ENCODE measurements around the gene FBH1.
"Not testable (repeated sequence)": the region's sequence is repeated elsewhere in the genome, so short reads cannot be mapped to it uniquely, and the experiment has no call there.

Gene FBH1

DNA sequence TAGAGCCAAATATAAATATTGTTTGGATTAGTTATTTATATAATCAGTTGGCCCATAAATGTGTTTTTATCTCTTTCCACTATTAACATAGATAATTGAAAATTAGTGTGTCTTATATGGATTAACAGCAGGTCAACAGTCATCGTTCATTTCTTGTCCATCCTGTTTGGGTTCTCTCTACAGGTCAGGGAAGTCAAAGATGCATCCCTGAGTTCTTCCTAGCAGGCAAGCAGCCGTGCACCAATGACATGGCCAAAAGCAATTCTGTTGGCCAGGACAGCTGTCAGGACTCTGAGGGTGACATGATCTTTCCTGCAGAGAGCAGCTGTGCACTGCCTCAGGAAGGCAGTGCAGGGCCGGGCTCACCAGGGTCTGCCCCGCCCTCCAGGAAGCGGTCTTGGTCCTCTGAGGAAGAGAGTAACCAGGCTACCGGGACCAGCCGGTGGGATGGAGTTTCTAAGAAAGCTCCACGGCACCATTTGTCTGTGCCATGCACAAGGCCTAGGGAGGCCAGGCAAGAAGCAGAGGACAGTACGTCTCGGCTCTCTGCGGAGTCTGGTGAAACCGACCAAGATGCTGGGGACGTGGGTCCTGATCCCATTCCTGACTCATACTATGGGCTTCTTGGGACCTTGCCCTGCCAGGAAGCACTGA is 15.9 kb downstream of the FBH1 start:
- no peak overlapping the region for H3K27ac ChIP-seq (ENCODE audit: low read length, poor library complexity, severe bottlenecking)
- H3K36me3 ChIP-seq (ENCODE audit: control insufficient read depth in 1 of 2, insufficient read depth in 2 of 2, low read depth in 1 of 2, low read length in 2 of 2), result peaks cover 32 to 60% of the 10 kb centered on the region in 2 experiments
- WGBS, result 98% methylated on average over 13 of the region's 13 CpGs
- H3K4me1 ChIP-seq (ENCODE audit: control insufficient read depth, insufficient read depth, low read depth, low read length), result no peaks in the 10 kb centered on the region
- no peak overlapping the region for H2BK12ac ChIP-seq (ENCODE audit: low read length in 2 of 2)
- H2BK120ac ChIP-seq (ENCODE audit: low read depth, low read length), result no peak overlapping the region
- no peak overlapping the region for H3K9ac ChIP-seq (ENCODE audit: low read length)
- H2BK5ac ChIP-seq (ENCODE audit: low read depth, low read length, poor library complexity, severe bottlenecking), result no peak overlapping the region
- H3K27me3 ChIP-seq (ENCODE audit: control insufficient read depth in 1 of 2, insufficient read depth in 1 of 2, low read length in 2 of 2), result no peaks in the 10 kb centered on the region
- H2AFZ ChIP-seq (ENCODE audit: low read depth, low read length), result no peak overlapping the region
- no peak overlapping the region for H3K4me2 ChIP-seq (ENCODE audit: low read length, poor library complexity, severe bottlenecking)
- H3K23ac ChIP-seq (ENCODE audit: low read length in 2 of 2), result no peak overlapping the region
- peaks cover 30% of the 10 kb centered on the region for H3K79me1 ChIP-seq (replicated peaks; ENCODE audit: low read length, poor library complexity, severe bottlenecking)
- H3K14ac ChIP-seq (ENCODE audit: low read length in 2 of 2), result no peak overlapping the region
- H4K8ac ChIP-seq (ENCODE audit: low read length), result no peak overlapping the region
- no peak overlapping the region for H2AK5ac ChIP-seq (ENCODE audit: low read length, severe bottlenecking)
- no peaks in the 10 kb centered on the region for H3K9me3 ChIP-seq (ENCODE audit: control insufficient read depth, low read length)
- no peak for DNase-seq
- H3K18ac ChIP-seq (ENCODE audit: low read depth in 1 of 2, low read length in 2 of 2), result no peak overlapping the region
- no peak overlapping the region for H3K4ac ChIP-seq (ENCODE audit: low read depth in 1 of 2, low read length in 2 of 2)
- H3K4me3 ChIP-seq (ENCODE audit: insufficient read depth in 1 of 2, low read depth in 1 of 2, low read length in 2 of 2), result no peak overlapping the region
- no peak overlapping the region for H4K91ac ChIP-seq (ENCODE audit: low read length)
- no peak overlapping the region for H2BK15ac ChIP-seq (ENCODE audit: low read depth, poor library complexity, severe bottlenecking)

DNA sequence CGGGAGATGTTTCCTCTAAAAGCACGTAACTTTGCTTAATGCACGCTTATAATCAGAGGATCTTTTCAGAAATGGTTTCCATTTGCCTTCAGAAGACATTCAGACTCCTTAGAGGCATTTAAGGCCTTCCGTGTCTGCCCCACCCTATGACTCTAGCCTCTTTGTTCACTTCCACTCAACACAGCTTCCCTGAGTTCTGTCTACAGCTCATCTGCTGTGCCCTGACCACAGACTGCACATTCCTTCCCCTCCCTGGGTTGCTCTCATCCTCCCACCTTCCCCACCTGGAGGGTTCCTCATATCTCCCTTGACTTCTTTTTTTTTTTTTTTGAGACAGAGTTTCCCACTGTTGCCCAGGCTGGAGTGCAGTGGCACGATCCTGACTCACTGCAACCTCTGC is 16.6 kb downstream of the FBH1 start:
- H2BK12ac ChIP-seq (ENCODE audit: low read length in 2 of 2), result no peak overlapping the region
- H3K18ac ChIP-seq (ENCODE audit: low read depth in 1 of 2, low read length in 2 of 2), result no peak overlapping the region
- H3K79me1 ChIP-seq (replicated peaks; ENCODE audit: low read length, poor library complexity, severe bottlenecking), result peaks cover 36% of the 10 kb centered on the region
- no peaks in the 10 kb centered on the region for H3K4me1 ChIP-seq (ENCODE audit: control insufficient read depth, insufficient read depth, low read depth, low read length)
- H2BK120ac ChIP-seq (ENCODE audit: low read depth, low read length), result no peak overlapping the region
- 88% methylated on average over 5 of the region's 5 CpGs for WGBS
- no peaks in the 10 kb centered on the region for H3K27me3 ChIP-seq (ENCODE audit: control insufficient read depth in 1 of 2, insufficient read depth in 1 of 2, low read length in 2 of 2)
- H4K8ac ChIP-seq (ENCODE audit: low read length), result no peak overlapping the region
- no peak overlapping the region for H4K91ac ChIP-seq (ENCODE audit: low read length)
- no peak overlapping the region for H2BK15ac ChIP-seq (ENCODE audit: low read depth, poor library complexity, severe bottlenecking)
- no peak overlapping the region for H3K4me3 ChIP-seq (ENCODE audit: insufficient read depth in 1 of 2, low read depth in 1 of 2, low read length in 2 of 2)
- no peaks in the 10 kb centered on the region for H3K9me3 ChIP-seq (ENCODE audit: control insufficient read depth, low read length)
- no peak overlapping the region for H3K14ac ChIP-seq (ENCODE audit: low read length in 2 of 2)
- H3K23ac ChIP-seq (ENCODE audit: low read length in 2 of 2), result no peak overlapping the region
- H3K4ac ChIP-seq (ENCODE audit: low read depth in 1 of 2, low read length in 2 of 2), result no peak overlapping the region
- no peak overlapping the region for H3K4me2 ChIP-seq (ENCODE audit: low read length, poor library complexity, severe bottlenecking)
- no peak overlapping the region for H3K9ac ChIP-seq (ENCODE audit: low read length)
- no peak overlapping the region for H2BK5ac ChIP-seq (ENCODE audit: low read depth, low read length, poor library complexity, severe bottlenecking)
- H2AFZ ChIP-seq (ENCODE audit: low read depth, low read length), result no peak overlapping the region
- DNase-seq, result no peak
- no peak overlapping the region for H2AK5ac ChIP-seq (ENCODE audit: low read length, severe bottlenecking)
- H3K27ac ChIP-seq (ENCODE audit: low read length, poor library complexity, severe bottlenecking), result no peak overlapping the region
- peaks cover 39 to 67% of the 10 kb centered on the region in 2 experiments for H3K36me3 ChIP-seq (ENCODE audit: control insufficient read depth in 1 of 2, insufficient read depth in 2 of 2, low read depth in 1 of 2, low read length in 2 of 2)

DNA sequence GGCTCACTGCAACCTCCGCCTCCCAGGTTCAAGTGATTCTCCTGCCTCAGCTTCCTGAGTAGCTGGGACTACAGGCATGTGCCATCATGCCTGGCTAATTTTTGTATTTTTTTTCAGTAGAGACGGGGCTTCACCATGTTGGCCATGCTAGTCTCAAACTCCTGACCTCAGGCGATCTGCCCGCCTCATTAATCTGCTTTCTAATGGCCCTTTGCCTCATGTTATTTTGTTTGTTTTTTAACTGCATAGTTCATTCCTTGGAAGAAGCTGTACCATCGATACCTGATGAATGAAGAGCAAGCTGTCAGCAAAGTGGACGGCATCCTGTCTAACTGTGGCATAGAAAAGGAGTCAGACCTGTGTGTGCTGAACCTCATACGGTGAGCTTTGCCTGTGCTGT is 18.6 kb downstream of the FBH1 start:
- not testable (repeated sequence) for H3K4me3 ChIP-seq (ENCODE audit: insufficient read depth in 1 of 2, low read depth in 1 of 2, low read length in 2 of 2); H3K4me1 ChIP-seq (ENCODE audit: control insufficient read depth, insufficient read depth, low read depth, low read length); H2BK12ac ChIP-seq (ENCODE audit: low read length in 2 of 2); H3K14ac ChIP-seq (ENCODE audit: low read length in 2 of 2); H2BK15ac ChIP-seq (ENCODE audit: low read depth, poor library complexity, severe bottlenecking); H4K8ac ChIP-seq (ENCODE audit: low read length); H3K9me3 ChIP-seq (ENCODE audit: control insufficient read depth, low read length); H3K27me3 ChIP-seq (ENCODE audit: control insufficient read depth in 1 of 2, insufficient read depth in 1 of 2, low read length in 2 of 2); H3K9ac ChIP-seq (ENCODE audit: low read length); H2BK5ac ChIP-seq (ENCODE audit: low read depth, low read length, poor library complexity, severe bottlenecking); H2AK5ac ChIP-seq (ENCODE audit: low read length, severe bottlenecking); H3K27ac ChIP-seq (ENCODE audit: low read length, poor library complexity, severe bottlenecking); H2BK120ac ChIP-seq (ENCODE audit: low read depth, low read length); H3K4me2 ChIP-seq (ENCODE audit: low read length, poor library complexity, severe bottlenecking); H3K23ac ChIP-seq (ENCODE audit: low read length in 2 of 2); DNase-seq; H2AFZ ChIP-seq (ENCODE audit: low read depth, low read length); H4K91ac ChIP-seq (ENCODE audit: low read length); H3K4ac ChIP-seq (ENCODE audit: low read depth in 1 of 2, low read length in 2 of 2); H3K18ac ChIP-seq (ENCODE audit: low read depth in 1 of 2, low read length in 2 of 2)
- Histone ChIP-seq H3K79me1 (replicated peaks; ENCODE audit: low read length, poor library complexity, severe bottlenecking) (peaks cover 39% of the 10 kb centered on the region), H3K36me3 (ENCODE audit: control insufficient read depth in 1 of 2, insufficient read depth in 2 of 2, low read depth in 1 of 2, low read length in 2 of 2) (peaks cover 50 to 78% of the 10 kb centered on the region in 2 experiments)
- WGBS, result 99% methylated on average over 7 of the region's 7 CpGs

DNA sequence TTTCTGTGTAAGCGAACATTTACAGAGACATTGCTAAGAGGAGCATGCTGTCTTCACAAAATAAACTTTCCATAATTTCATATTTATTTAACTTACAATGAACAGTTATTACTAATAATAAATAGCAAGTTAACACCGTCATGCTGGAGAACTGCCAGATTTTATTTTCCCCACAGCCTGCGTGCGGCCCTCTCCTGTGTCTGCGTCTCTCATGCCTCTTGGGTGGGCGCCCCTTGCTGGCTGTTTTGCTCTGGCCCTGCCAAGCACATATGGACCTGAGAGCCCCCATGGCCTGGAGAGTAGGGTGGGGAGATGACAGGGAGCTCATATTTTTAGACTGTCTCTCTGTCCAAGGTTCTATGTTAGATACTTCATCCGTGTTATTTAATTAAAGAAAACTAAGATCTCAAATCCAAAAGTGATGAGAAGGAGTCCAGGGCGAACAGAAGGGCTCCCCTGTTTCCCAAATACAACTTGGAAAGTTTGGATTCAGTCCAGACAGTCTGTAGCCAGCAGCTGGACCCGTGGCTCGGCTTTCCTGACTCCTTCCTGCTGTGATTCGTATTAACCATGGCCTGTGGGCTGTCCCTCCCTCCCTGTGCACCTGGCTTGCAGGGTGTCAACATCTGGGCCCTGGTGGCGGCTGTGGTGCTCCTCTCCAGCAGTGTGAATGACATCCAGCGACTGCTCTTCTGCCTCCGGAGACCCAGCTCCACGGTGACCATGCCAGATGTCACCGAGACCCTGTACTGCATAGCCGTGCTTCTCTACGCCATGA is 20.5 kb downstream of the FBH1 start:
- no peak for DNase-seq
- Histone ChIP-seq H3K27ac (ENCODE audit: low read length, poor library complexity, severe bottlenecking) (no peak overlapping the region), H3K14ac (ENCODE audit: low read length in 2 of 2) (no peak overlapping the region), H4K8ac (ENCODE audit: low read length) (no peak overlapping the region), H3K4me2 (ENCODE audit: low read length, poor library complexity, severe bottlenecking) (no peak overlapping the region), H3K27me3 (ENCODE audit: control insufficient read depth in 1 of 2, insufficient read depth in 1 of 2, low read length in 2 of 2) (no peaks in the 10 kb centered on the region), H3K18ac (ENCODE audit: low read depth in 1 of 2, low read length in 2 of 2) (no peak overlapping the region), H2AFZ (ENCODE audit: low read depth, low read length) (no peak overlapping the region), H3K9ac (ENCODE audit: low read length) (no peak overlapping the region), H2BK120ac (ENCODE audit: low read depth, low read length) (no peak overlapping the region), H4K91ac (ENCODE audit: low read length) (peak overlapping the region; percentile 14), H2AK5ac (ENCODE audit: low read length, severe bottlenecking) (no peak overlapping the region), H3K4me3 (ENCODE audit: insufficient read depth in 1 of 2, low read depth in 1 of 2, low read length in 2 of 2) (no peak overlapping the region), H3K36me3 (ENCODE audit: control insufficient read depth in 1 of 2, insufficient read depth in 2 of 2, low read depth in 1 of 2, low read length in 2 of 2) (peaks cover 64 to 93% of the 10 kb centered on the region in 2 experiments), H3K4ac (ENCODE audit: low read depth in 1 of 2, low read length in 2 of 2) (no peak overlapping the region), H3K23ac (ENCODE audit: low read length in 2 of 2) (no peak overlapping the region), H2BK5ac (ENCODE audit: low read depth, low read length, poor library complexity, severe bottlenecking) (no peak overlapping the region), H3K9me3 (ENCODE audit: control insufficient read depth, low read length) (no peaks in the 10 kb centered on the region), H2BK15ac (ENCODE audit: low read depth, poor library complexity, severe bottlenecking) (no peak overlapping the region), H3K4me1 (ENCODE audit: control insufficient read depth, insufficient read depth, low read depth, low read length) (no peaks in the 10 kb centered on the region), H3K79me1 (replicated peaks; ENCODE audit: low read length, poor library complexity, severe bottlenecking) (peaks cover 34% of the 10 kb centered on the region), H2BK12ac (ENCODE audit: low read length in 2 of 2) (no peak overlapping the region)
- 97% methylated on average over 17 of the region's 18 CpGs for WGBS
